Epithelial cell of umbilical artery (primary cell): ENCODE results near the gene FOXD4. TPM values are rescaled to one million over a fixed set of nuclear protein-coding genes. Genes with fewer than 3 reads are reported as not detected.

ENCODE experiments used
- total RNA-seq: library from RNA; depleted of rRNA; stranded (reverse); fragments of >200 nt; gene quantifications from 2 replicates; pipeline ENCODE4 v1.2.3, GENCODE V29; 2014

FOXD4 gene
- total RNA-seq, result not detected in 2 replicates

DNA sequence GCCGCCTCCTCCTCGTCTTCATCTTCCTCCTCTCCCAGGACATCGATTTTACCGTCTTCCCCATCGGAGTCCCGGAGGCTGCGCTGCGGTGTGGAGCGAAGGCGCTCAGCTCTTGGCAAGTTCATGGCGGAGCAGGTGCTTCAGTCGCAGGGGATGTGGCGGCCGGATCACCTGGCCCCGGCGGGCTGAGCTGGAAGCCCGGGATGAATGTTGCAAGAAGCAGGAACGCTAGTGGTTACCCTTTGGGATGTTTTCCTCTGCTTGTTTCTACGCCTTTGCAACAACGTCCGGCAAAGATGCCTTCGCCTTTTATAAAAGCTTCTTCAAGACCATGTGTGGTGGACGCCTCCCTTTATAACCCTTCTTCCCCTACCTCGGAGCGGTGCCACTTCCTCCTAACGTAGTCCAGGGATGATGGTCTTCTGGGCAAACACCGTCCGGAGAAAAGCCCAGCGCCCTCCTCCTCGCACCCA is at the start of gene FOXD4:
Gene FOXD4 (minus strand): TSS at position 423 of the 473 bp plus-strand sequence. CDS start 298 bp downstream, at position 125.

Other genes with a start within 250 kb of the FOXD4 start
- 3.5 and 3.6 TPM in 2 replicates for gene WASHC1, start 89.0 kb downstream of the FOXD4 start, total RNA-seq
- gene ZNG1A, start 60.6 kb upstream of the FOXD4 start, total RNA-seq, result 33.5 and 43.6 TPM in 2 replicates
- 0.46 and 1.3 TPM in 2 replicates for gene DOCK8, start 96.4 kb upstream of the FOXD4 start, total RNA-seq